Uterus (tissue), 4 donors: Measurements from ENCODE around the gene ADGRD1. TPM values are rescaled to one million over a fixed set of nuclear protein-coding genes. Genes with fewer than 3 reads are reported as not detected.

Source experiments
- DNase-seq, 2 donors: peaks; one replicate each; pipeline ENCODE4 v3.0.0-alpha.2; 2019 to 2020
- H3K27ac ChIP-seq, 2 donors: fragments of 200-600 bp; sonication (generic); 1 replicate in 1 of 2; 2 replicates in 1 of 2; pipeline ENCODE4 v1.5.1; 2016 to 2018
- H3K27me3 ChIP-seq, 2 donors: fragments of 200-600 bp; sonication (generic); one replicate each; pipeline ENCODE4 v1.5.1; 2018 to 2019; ENCODE audit warnings: control low read depth in 1 of 2
- H3K36me3 ChIP-seq, 2 donors: fragments of 200-600 bp; sonication (generic); one replicate each; pipeline ENCODE4 v1.5.1; 2019; ENCODE audit warnings: control low read depth in 1 of 2
- H3K4me1 ChIP-seq, 2 donors: fragments of 200-600 bp; sonication (generic); one replicate each; pipeline ENCODE4 v1.5.1; 2018 to 2019; ENCODE audit warnings: control low read depth in 1 of 2
- H3K4me3 ChIP-seq, 2 donors: fragments of 200-600 bp; sonication (generic); 1 replicate in 1 of 2; 2 replicates in 1 of 2; pipeline ENCODE4 v1.5.1; 2018 to 2019; ENCODE audit warnings: mild to moderate bottlenecking in 1 of 2
- H3K9me3 ChIP-seq, 2 donors: fragments of 200-600 bp; sonication (generic); one replicate each; pipeline ENCODE4 v1.5.1; 2019; ENCODE audit warnings: control low read depth in 1 of 2
- CTCF ChIP-seq, 4 experiments: fragments of 200-600 bp in 2 of 4; fragments of 450-650 bp in 2 of 4; sonication (generic) in 2 of 4; IDR thresholded peaks; one replicate each; pipeline ENCODE4 v1.5.1; 2016 to 2019; ENCODE audit warnings: antibody characterized with exemption in 4 of 4, mild to moderate bottlenecking in 2 of 4, moderate library complexity in 1 of 4
- POLR2A ChIP-seq, 2 donors: fragments of 450-650 bp; IDR thresholded peaks; one replicate each; pipeline ENCODE4 v1.6.1; 2016; ENCODE audit warnings: antibody characterized with exemption in 2 of 2, mild to moderate bottlenecking in 1 of 2, moderate library complexity in 1 of 2
- intact Hi-C: fragments of 100-400 bp; cut with DNase I; formaldehyde crosslinking; loops from one replicate; pipeline ENCODE4 v1.15.1; 2023; ENCODE audit warnings: low total_unique reads
- total RNA-seq, 4 donors: library from RNA; depleted of rRNA in 3 of 4; stranded (reverse); fragments of >200 nt in 3 of 4; gene quantifications; one replicate each; pipeline versions ENCODE4 v1.1.0 to v1.2.4, GENCODE V29; 2014 to 2023
- donor health status: DM: yes; HTN: yes; CAD: no.

ADGRD1 gene
- total RNA-seq, 4 donors from 2014 or later: 13.5 to 89.9 (median 33.7) TPM

GRCh38 chr12:130938186-130938585, 15.5 kb upstream of the ADGRD1 start:
- TF ChIP-seq POLR2A (IDR thresholded peaks at IDR 0.05): no peak
- TF ChIP-seq CTCF (IDR thresholded peaks at IDR 0.05): no peak
- Histone ChIP-seq H3K4me1 (no peaks in the 10 kb centered on the region), H3K9me3 (no peaks in the 10 kb centered on the region), H3K36me3 (no peaks in the 10 kb centered on the region), H3K4me3 (no peak overlapping the region), H3K27me3 (no peaks in the 10 kb centered on the region), H3K27ac (no peak overlapping the region)
- DNase-seq: no peak
- intact Hi-C loops: no loop called here

DNA sequence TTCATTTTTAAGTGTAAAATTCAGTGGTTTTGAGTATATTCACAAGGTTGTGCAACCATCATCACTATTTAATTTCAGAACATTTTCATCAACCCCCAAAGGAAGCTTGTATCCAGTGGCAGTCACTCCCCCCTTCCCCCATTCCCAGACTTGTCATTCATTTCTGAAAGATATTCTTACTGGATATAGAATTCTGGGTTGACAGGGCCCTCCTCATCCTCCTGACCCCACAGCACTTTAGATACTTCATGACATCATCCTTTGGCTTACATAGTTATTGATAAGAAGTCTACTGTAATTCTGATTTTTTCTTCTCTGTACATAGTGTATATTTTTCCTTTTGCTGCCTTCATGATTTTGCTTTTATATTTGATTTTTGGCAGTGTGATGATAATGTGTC, 8.8 kb upstream of the ADGRD1 start:
- H3K4me1 ChIP-seq: no peaks in the 10 kb centered on the region

DNA sequence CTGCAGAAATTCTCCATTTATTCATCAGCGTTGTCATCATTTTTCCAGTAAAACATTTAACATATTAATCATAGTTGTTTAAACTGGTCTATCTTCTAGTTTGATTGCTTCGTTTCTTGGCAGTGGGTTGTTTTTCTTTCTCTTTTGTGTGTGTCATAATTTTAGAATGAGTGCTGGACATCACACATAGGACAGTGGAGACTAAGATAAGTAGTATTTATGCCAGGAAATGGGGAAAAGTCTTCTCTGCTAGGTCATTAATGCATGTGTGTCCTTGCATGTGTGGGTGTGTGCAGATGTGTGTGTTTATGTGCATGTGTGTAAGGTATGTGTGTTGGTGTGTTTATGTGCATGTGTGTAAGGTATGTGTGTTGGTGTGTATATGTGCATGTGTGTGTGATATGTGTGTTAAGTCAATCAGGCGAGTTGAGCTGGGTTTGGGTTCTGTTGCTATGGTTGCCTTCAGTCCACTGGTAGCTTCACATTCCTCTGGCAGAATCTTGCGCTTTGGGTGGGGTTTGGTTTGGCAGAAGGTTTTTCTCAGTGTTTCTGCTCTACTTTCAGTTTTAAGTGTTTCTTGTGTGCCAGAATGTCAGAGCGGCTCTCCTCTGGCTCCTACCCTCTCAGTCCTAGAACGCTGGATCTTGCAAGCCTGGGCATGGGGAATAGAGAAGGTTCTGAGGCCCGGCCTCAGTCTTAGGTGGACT, 7.8 kb upstream of the ADGRD1 start:
- no peak for DNase-seq

More for the DNA sequence above, 8.8 kb upstream of the ADGRD1 start:
- Histone ChIP-seq H3K27me3 (no peaks in the 10 kb centered on the region), H3K36me3 (no peaks in the 10 kb centered on the region), H3K4me3 (no peak overlapping the region), H3K9me3 (no peaks in the 10 kb centered on the region), H3K27ac (no peak overlapping the region)
- intact Hi-C loops: no loop called here
- DNase-seq: no peak
- TF ChIP-seq POLR2A (IDR thresholded peaks at IDR 0.05): no peak
- no peak for TF ChIP-seq CTCF (IDR thresholded peaks at IDR 0.05)

GRCh38 chr12:130947028-130947613, 6.6 kb upstream of the ADGRD1 start:
- Histone ChIP-seq H3K27ac (no peak overlapping the region), H3K4me1 (no peaks in the 10 kb centered on the region), H3K9me3 (no peaks in the 10 kb centered on the region), H3K4me3 (no peak overlapping the region), H3K27me3 (no peaks in the 10 kb centered on the region), H3K36me3 (no peaks in the 10 kb centered on the region)
- TF ChIP-seq CTCF (IDR thresholded peaks at IDR 0.05): no peak
- no peak for TF ChIP-seq POLR2A (IDR thresholded peaks at IDR 0.05)
- intact Hi-C loops: no loop called here
- no peak for DNase-seq

More for the DNA sequence above, 7.8 kb upstream of the ADGRD1 start:
- no peaks in the 10 kb centered on the region for H3K9me3 ChIP-seq
- no peaks in the 10 kb centered on the region for H3K27me3 ChIP-seq
- H3K4me1 ChIP-seq: no peaks in the 10 kb centered on the region
- no peak overlapping the region for H3K4me3 ChIP-seq
- no peak overlapping the region for H3K27ac ChIP-seq
- intact Hi-C loops: no loop called here
- no peaks in the 10 kb centered on the region for H3K36me3 ChIP-seq
- no peak for TF ChIP-seq POLR2A (IDR thresholded peaks at IDR 0.05)
- TF ChIP-seq CTCF (IDR thresholded peaks at IDR 0.05): no peak

DNA sequence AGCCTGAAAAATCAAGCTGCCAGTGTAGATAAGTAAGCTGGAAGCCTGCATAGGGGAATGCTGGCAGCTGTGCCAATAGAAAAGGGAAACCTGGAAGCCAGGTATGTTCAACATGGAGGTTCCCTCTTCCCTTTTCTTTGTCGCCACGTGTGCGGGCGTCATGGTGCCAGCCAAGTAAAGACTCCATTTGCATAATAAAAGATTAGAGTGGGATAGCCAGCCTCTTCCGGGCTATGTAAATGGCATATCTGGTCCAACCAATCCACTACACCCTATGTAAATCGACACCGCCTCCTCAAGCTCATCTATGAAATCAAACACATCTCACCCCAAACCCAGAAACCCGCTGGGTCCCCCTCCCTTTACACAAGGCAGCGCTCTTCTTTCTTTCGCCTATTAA, 5.6 kb upstream of the ADGRD1 start:
- no peak overlapping the region for H3K27ac ChIP-seq
- no peak for DNase-seq
- H3K4me1 ChIP-seq: no peaks in the 10 kb centered on the region
- no peaks in the 10 kb centered on the region for H3K36me3 ChIP-seq
- intact Hi-C loops: no loop called here
- H3K9me3 ChIP-seq: no peaks in the 10 kb centered on the region
- no peaks in the 10 kb centered on the region for H3K27me3 ChIP-seq
- no peak overlapping the region for H3K4me3 ChIP-seq
- no peak for TF ChIP-seq CTCF (IDR thresholded peaks at IDR 0.05)
